B cell (primary cell): ENCODE results near the gene PSMG4. TPM values are rescaled to one million over a fixed set of nuclear protein-coding genes. Genes with fewer than 3 reads are reported as not detected.

Source experiments
- ATAC-seq: fragments of 200-7000 bp; cut with Tn5 transposase; one replicate; pipeline ENCODE4 v1.10.0; 2021; ENCODE audit warnings: low read depth, mild to moderate bottlenecking, moderate number of reproducible peaks, moderate library complexity
- CTCF ChIA-PET: fragments of 350-600 bp; sonication (Branson Sonifier 250); formaldehyde crosslinking; loops from one replicate; lab custom pipeline; 2021; ENCODE audit warnings: antibody characterized with exemption, inconsistent platforms; lab: Charles Lee
- POLR2A ChIA-PET: fragments of 350-600 bp; sonication (Branson Sonifier 250); formaldehyde crosslinking; loops from one replicate; lab custom pipeline; 2021; ENCODE audit warnings: antibody characterized with exemption; lab: Charles Lee
- DNase-seq: peaks from one replicate; pipeline ENCODE4 v3.0.0; 2013
- H2AFZ ChIP-seq: 2 replicates; pipeline ENCODE4 v1.6.1; 2012; ENCODE audit warnings: mild to moderate bottlenecking, low read depth, low read length; ENCODE audit not compliant: insufficient read depth, poor library complexity, severe bottlenecking
- H3K27ac ChIP-seq, 2 donors: 1 replicate in 1 of 2; 2 replicates in 1 of 2; pipeline ENCODE4 v1.5.1; 2012 to 2013; ENCODE audit warnings: low read length in 2 of 2, mild to moderate bottlenecking in 2 of 2, moderate library complexity in 1 of 2
- H3K27me3 ChIP-seq, 4 experiments: fragments of 200-600 bp in 1 of 4; sonication (generic) in 1 of 4; replicated peaks in 1 of 4; 1 replicate in 2 of 4; 2 replicates in 2 of 4; pipeline versions ENCODE4 v1.6.1 to v1.7.0; 2013 to 2016; ENCODE audit warnings: low read length in 3 of 4, mild to moderate bottlenecking in 2 of 4, mixed read lengths in 1 of 4, moderate library complexity in 1 of 4; ENCODE audit not compliant: insufficient read depth in 4 of 4, control insufficient read depth in 3 of 4; ENCODE audit errors: control extremely low read depth in 1 of 4
- H3K36me3 ChIP-seq, 2 experiments: replicated peaks in 1 of 2; 1 replicate in 1 of 2; 2 replicates in 1 of 2; pipeline versions ENCODE4 v1.6.1 to v1.7.1; 2013; ENCODE audit warnings: low read length in 1 of 2; ENCODE audit not compliant: insufficient read depth in 2 of 2, control insufficient read depth in 1 of 2; ENCODE audit errors: control extremely low read depth in 1 of 2, extremely low read depth in 1 of 2
- H3K4me1 ChIP-seq, 2 donors: fragments of 200-600 bp in 1 of 2; sonication (generic) in 1 of 2; 1 replicate in 1 of 2; 2 replicates in 1 of 2; pipeline versions ENCODE4 v1.5.1 to v1.6.1; 2013 to 2017; ENCODE audit warnings: low read length in 2 of 2; ENCODE audit not compliant: control insufficient read depth in 2 of 2, insufficient read depth in 2 of 2
- H3K4me2 ChIP-seq: replicated peaks from 2 replicates; pipeline ENCODE3; 2012; ENCODE audit warnings: mild to moderate bottlenecking, low read depth, low read length; ENCODE audit not compliant: poor library complexity, severe bottlenecking
- H3K4me3 ChIP-seq, 5 experiments: fragments of 200-600 bp in 1 of 5; sonication (generic) in 1 of 5; 1 replicate in 3 of 5; 2 replicates in 2 of 5; pipeline versions ENCODE4 v1.5.1 to v1.7.0; 2011 to 2016; ENCODE audit warnings: low read length in 4 of 5, mild to moderate bottlenecking in 4 of 5, low read depth in 2 of 5, control low read depth in 1 of 5, moderate library complexity in 1 of 5; ENCODE audit not compliant: insufficient read depth in 1 of 5; ENCODE audit errors: control extremely low read depth in 1 of 5, extremely low read depth in 1 of 5
- H3K79me2 ChIP-seq: fragments of 200-600 bp; sonication (generic); one replicate; pipeline ENCODE4 v1.6.0; 2016; ENCODE audit warnings: low read length; ENCODE audit not compliant: control insufficient read depth, insufficient read depth
- H3K9ac ChIP-seq: fragments of 200-600 bp; sonication (generic); 2 replicates; pipeline ENCODE4 v1.6.1; 2017; ENCODE audit warnings: mild to moderate bottlenecking, low read length, moderate library complexity
- H3K9me3 ChIP-seq, 3 donors: one replicate each; pipeline versions ENCODE4 v1.6.1 to v1.7.1; 2013; ENCODE audit warnings: low read length in 2 of 3; ENCODE audit not compliant: control insufficient read depth in 2 of 3, insufficient read depth in 1 of 3; ENCODE audit errors: control extremely low read depth in 1 of 3
- H4K20me1 ChIP-seq: 2 replicates; pipeline ENCODE4 v1.6.0; 2012; ENCODE audit warnings: mild to moderate bottlenecking, low read length; ENCODE audit not compliant: insufficient read depth, control insufficient read depth, poor library complexity, severe bottlenecking
- H3K27ac Mint-ChIP-seq: one replicate; pipeline ENCODE4 v1.8.0; 2021; ENCODE audit warnings: mixed read lengths
- H3K27me3 Mint-ChIP-seq: one replicate; pipeline ENCODE4 v1.8.0; 2021; ENCODE audit warnings: mixed read lengths
- H3K4me1 Mint-ChIP-seq: one replicate; pipeline ENCODE4 v1.8.0; 2021; ENCODE audit warnings: mixed read lengths
- H3K4me3 Mint-ChIP-seq: one replicate; pipeline ENCODE4 v1.8.0; 2021; ENCODE audit warnings: mixed read lengths
- H3K9me3 Mint-ChIP-seq: one replicate; pipeline ENCODE4 v1.8.0; 2022; ENCODE audit warnings: mixed read lengths; ENCODE audit not compliant: insufficient read depth
- EZH2 ChIP-seq: IDR thresholded peaks from 2 replicates; pipeline ENCODE4 v1.6.1; 2012; ENCODE audit warnings: borderline replicate concordance, low read depth, mild to moderate bottlenecking, moderate library complexity, low read length; ENCODE audit not compliant: insufficient read depth, poor library complexity, severe bottlenecking
- WGBS: methylation state at CpG from one replicate; pipeline ENCODE4 v1.1.5; 2013; ENCODE audit warnings: missing lambda C conversion rate; ENCODE audit not compliant: insufficient coverage; 5-methylcytosine and 5-hydroxymethylcytosine counted together
- intact Hi-C: fragments of 100-400 bp; cut with micrococcal nuclease; formaldehyde crosslinking; loops from one replicate; pipeline ENCODE4 v1.10.0; 2022
- polyA plus RNA-seq: library from polyadenylated mRNA; depleted of rRNA; stranded (reverse); fragments of >200 nt; gene quantifications from 2 replicates; pipeline ENCODE4 v1.2.3, GENCODE V29; 2012
- total RNA-seq, 2 donors: library from RNA; stranded (reverse); fragments of 120-200 nt in 1 of 2; gene quantifications; 1 replicate in 1 of 2; 2 replicates in 1 of 2; pipeline versions ENCODE4 v1.2.3 to v1.2.4, GENCODE V29; 2013 to 2022
- TF ChIP-seq, protein P1 (sequence below): fragments of 200-600 bp; IDR thresholded peaks from one replicate; pipeline ENCODE4 v1.8.0; 2022; ENCODE audit warnings: antibody characterized with exemption, mild to moderate bottlenecking

The PSMG4 gene
- total and polyA plus RNA-seq, 2 donors (not counting 1 experiment from before 2014, with no cell fraction given), result 31.9 to 42.4 TPM

DNA sequence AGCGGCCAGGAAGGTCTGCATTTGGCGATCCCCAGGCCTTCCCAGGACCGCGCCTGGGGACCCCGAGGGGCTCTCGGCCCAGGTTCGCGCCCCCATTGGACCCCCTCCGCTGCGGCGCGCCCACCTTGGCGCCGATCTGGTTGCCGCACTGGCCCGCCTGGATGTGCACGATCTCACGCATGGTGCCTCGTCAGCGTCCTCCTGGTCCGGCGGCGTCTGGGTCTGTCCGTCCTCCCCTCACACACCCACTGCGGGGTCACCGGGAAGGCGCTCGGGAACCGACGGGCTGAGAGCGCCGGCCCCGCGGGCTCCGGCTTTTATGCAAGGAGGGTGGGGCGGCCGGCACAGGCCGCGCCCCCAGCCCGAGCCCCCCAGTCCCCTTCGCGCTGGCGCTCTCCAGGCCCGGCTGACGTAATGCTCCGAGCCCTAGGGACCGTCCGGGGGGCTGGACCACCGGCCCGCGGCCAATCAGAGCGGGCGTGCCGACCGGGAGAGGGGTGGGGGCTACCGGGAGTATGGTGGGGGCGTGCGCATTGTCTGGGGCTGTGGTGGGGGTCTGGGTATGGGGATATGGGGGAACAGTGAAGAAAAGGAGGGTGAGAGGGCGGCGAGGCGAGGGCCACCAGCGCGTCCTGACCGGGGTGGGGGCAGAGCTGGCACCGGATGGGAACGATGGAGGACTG is 31.2 kb upstream of the PSMG4 start, which contains the start of gene TUBB2B:
TSS of gene TUBB2B (minus strand) at position 291 of the 683 bp plus-strand sequence. CDS start at position 181, 110 bp downstream.
- Mint-ChIP-seq H3K4me1 (peaks cover 53% of the 10 kb centered on the region), H3K4me3 (peak within 1 kb of the TSS; percentile 95), H3K27ac (no peak within 1 kb of the TSS), H3K9me3 (no peaks in the 10 kb centered on the region), H3K27me3 (peaks cover 65% of the 10 kb centered on the region)
- Histone ChIP-seq H3K79me2 (no peaks in the 10 kb centered on the region), H2AFZ (peak within 1 kb of the TSS; percentile 69), H3K4me3 (peak within 1 kb of the TSS in 4 of 5 experiments; percentile 24 to 58 (median 44)), H3K9ac (peak within 1 kb of the TSS; percentile 65), H3K4me1 (peaks cover 58 to 59% of the 10 kb centered on the region in 2 donors), H3K4me2 (peak within 1 kb of the TSS; percentile 96), H4K20me1 (no peaks in the 10 kb centered on the region), H3K27ac (no peak within 1 kb of the TSS), H3K9me3 (peaks cover 0 to 37% (median 0%) of the 10 kb centered on the region in 3 donors), H3K27me3 (peaks cover 0 to 66% (median 48%) of the 10 kb centered on the region in 4 experiments), H3K36me3 (no peaks in the 10 kb centered on the region)
- no peak for TF ChIP-seq EZH2
- TF ChIP-seq, protein P1, sequence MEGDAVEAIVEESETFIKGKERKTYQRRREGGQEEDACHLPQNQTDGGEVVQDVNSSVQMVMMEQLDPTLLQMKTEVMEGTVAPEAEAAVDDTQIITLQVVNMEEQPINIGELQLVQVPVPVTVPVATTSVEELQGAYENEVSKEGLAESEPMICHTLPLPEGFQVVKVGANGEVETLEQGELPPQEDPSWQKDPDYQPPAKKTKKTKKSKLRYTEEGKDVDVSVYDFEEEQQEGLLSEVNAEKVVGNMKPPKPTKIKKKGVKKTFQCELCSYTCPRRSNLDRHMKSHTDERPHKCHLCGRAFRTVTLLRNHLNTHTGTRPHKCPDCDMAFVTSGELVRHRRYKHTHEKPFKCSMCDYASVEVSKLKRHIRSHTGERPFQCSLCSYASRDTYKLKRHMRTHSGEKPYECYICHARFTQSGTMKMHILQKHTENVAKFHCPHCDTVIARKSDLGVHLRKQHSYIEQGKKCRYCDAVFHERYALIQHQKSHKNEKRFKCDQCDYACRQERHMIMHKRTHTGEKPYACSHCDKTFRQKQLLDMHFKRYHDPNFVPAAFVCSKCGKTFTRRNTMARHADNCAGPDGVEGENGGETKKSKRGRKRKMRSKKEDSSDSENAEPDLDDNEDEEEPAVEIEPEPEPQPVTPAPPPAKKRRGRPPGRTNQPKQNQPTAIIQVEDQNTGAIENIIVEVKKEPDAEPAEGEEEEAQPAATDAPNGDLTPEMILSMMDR, result no peak
- ATAC-seq, result peak; percentile 32
- no peak for DNase-seq
- POLR2A ChIA-PET, result interaction anchor here (0.5 kb wide), 1 partner anchor 65 kb away, joined by 4 read pairs; no protein-coding TSS in a partner anchor
- intact Hi-C loops, result loop anchor here (1.0 kb wide), 1 partner anchor 101 kb away; no protein-coding TSS in a partner anchor
- WGBS, result 3% methylated on average over 66 of the region's 66 CpGs
- CTCF ChIA-PET, result interaction anchor here (2.7 kb wide), 1 partner anchor 65 kb away, joined by 11 read pairs; no protein-coding TSS in a partner anchor
